Eye (tissue), 1 donor: ENCODE results near the gene ZMYM2.

Experiments used
- DNase-seq: peaks from one replicate; pipeline ENCODE4 v3.0.0-alpha.2; 2015

Gene ZMYM2

GRCh38 chr13:20137875-20138274 is 179.3 kb downstream of the ZMYM2 start:
- no peak for DNase-seq

GRCh38 chr13:20140487-20140886 is 182.0 kb downstream of the ZMYM2 start:
- no peak for DNase-seq
